ENCODE data around the gene TRERF1.
A peak's percentile ranks its signal among the peaks of the same experiment; 100 is the strongest.

The TRERF1 gene

GRCh38 chr6:42453031-42453653 lies 1.4 kb upstream of the TRERF1 start:
- Histone ChIP-seq H3K9me3 (ENCODE audit: control insufficient read depth, insufficient read depth, low read depth, low read length) (no peaks in the 10 kb centered on the region), H3K36me3 (ENCODE audit: control insufficient read depth in 2 of 2, insufficient read depth in 1 of 2, low read length in 2 of 2) (no peaks in the 10 kb centered on the region), H3K4me1 (ENCODE audit: control insufficient read depth, insufficient read depth, low read length) (peaks cover 26% of the 10 kb centered on the region), H3K4me3 (ENCODE audit: low read depth, low read length) (peak overlapping the region; percentile 60), H3K27ac (ENCODE audit: extremely low read depth, low read depth, low read length) (peak overlapping the region; percentile 99)
- ChIA-PET CTCF (interaction anchor here (0.5 to 3.6 kb wide), 5 partner anchors 94 to 372 kb away, joined by 3 to 16 read pairs (median 4); partner anchors contain the start of gene UBR2), POLR2A (interaction anchor here (0.7 to 3.0 kb wide), 16 partner anchors 11 to 226 kb away, joined by 3 to 21 read pairs (median 3); partner anchors contain the start of gene UBR2)
- TF ChIP-seq EGR2 (tag by site-specific recombination; IDR thresholded peaks at IDR 0.05; ENCODE audit: low read depth) = peak; percentile 93
- TF ChIP-seq ZBTB10 (tag by site-specific recombination; IDR thresholded peaks at IDR 0.05) = peak; percentile 27; the same call in 1 of the 2 replicates
- 0 out of 2 replicates have a peak, but pooled peaks have one; percentile 47 for TF ChIP-seq ZNF221 (tag by site-specific recombination; IDR thresholded peaks at IDR 0.05; ENCODE audit: borderline replicate concordance)
- 0 out of 2 replicates have a peak, but pooled peaks have one; percentile 41 for TF ChIP-seq ZBTB8A (tag by site-specific recombination; IDR thresholded peaks at IDR 0.05)
- peak; percentile 61; the same call in 1 of the 2 replicates for TF ChIP-seq SP7 (tag by site-specific recombination; IDR thresholded peaks at IDR 0.05)
- TF ChIP-seq YY1 (tag by site-specific recombination; IDR thresholded peaks at IDR 0.05) = peak; percentile 28; the same call in 1 of the 2 replicates
- peak; percentile 79 for TF ChIP-seq SP3 (tag by site-specific recombination; IDR thresholded peaks at IDR 0.05)
- peak; percentile 98 for TF ChIP-seq GLIS2 (tag by site-specific recombination; IDR thresholded peaks at IDR 0.05)
- no peak for TF ChIP-seq HOXD13 (CRISPR knock-in tag; IDR thresholded peaks at IDR 0.05; ENCODE audit: borderline replicate concordance)
- no peak for TF ChIP-seq ZNF112 (tag by site-specific recombination; IDR thresholded peaks at IDR 0.05)
- no peak; the same call in 1 of the 2 replicates for TF ChIP-seq WT1 (tag by site-specific recombination; IDR thresholded peaks at IDR 0.05)
- TF ChIP-seq ZNF792 (tag by site-specific recombination; IDR thresholded peaks at IDR 0.05) = no peak
- peak; percentile 16; the same call in 1 of the 2 replicates for TF ChIP-seq ZNF843 (tag by site-specific recombination; IDR thresholded peaks at IDR 0.05)
- TF ChIP-seq PRDM10 (tag by site-specific recombination; IDR thresholded peaks at IDR 0.05) = peak; percentile 86
- TF ChIP-seq IKZF3 (tag by site-specific recombination; IDR thresholded peaks at IDR 0.05) = peak; percentile 68
- peak; percentile 32; the same call in 1 of the 2 replicates for TF ChIP-seq BCL11B (tag by site-specific recombination; IDR thresholded peaks at IDR 0.05; ENCODE audit: low read depth)
- peak; percentile 53; the same call in 1 of the 2 replicates for TF ChIP-seq ZXDB (tag by site-specific recombination; IDR thresholded peaks at IDR 0.05)
- no peak for TF ChIP-seq ZNF558 (tag by site-specific recombination; IDR thresholded peaks at IDR 0.05)
- TF ChIP-seq KLF8 (tag by site-specific recombination; IDR thresholded peaks at IDR 0.05) = peak; percentile 13; the same call in 1 of the 2 replicates
- TF ChIP-seq ZNF600 (tag by site-specific recombination; IDR thresholded peaks at IDR 0.05) = peak; percentile 18
- TF ChIP-seq PATZ1 (tag by site-specific recombination; IDR thresholded peaks at IDR 0.05) = peak; percentile 89
- peak; percentile 49; the same call in 1 of the 2 replicates for TF ChIP-seq ZBTB20 (tag by site-specific recombination; IDR thresholded peaks at IDR 0.05)
- peak; percentile 72 for TF ChIP-seq SP2 (tag by site-specific recombination; IDR thresholded peaks at IDR 0.05)
- TF ChIP-seq ZEB2 (tag by site-specific recombination; IDR thresholded peaks at IDR 0.05) = 0 out of 2 replicates have a peak, but pooled peaks have one; percentile 57
- peak; percentile 65 for TF ChIP-seq ZNF561 (tag by site-specific recombination; IDR thresholded peaks at IDR 0.05; ENCODE audit: borderline replicate concordance)
- TF ChIP-seq GLIS1 (tag by site-specific recombination; IDR thresholded peaks at IDR 0.05) = peak; percentile 79
- peak; percentile 60 for TF ChIP-seq ZNF335 (tag by site-specific recombination; conservative IDR thresholded peaks at IDR 0.05)
